GM18861 (cell line): Measurements from ENCODE around the gene RALB.

ENCODE experiments used
- ATAC-seq: cut with Tn5 transposase; IDR thresholded peaks from one replicate; pipeline ENCODE4 v1.9.1; 2021; ENCODE audit not compliant: unreplicated experiment

Gene RALB

DNA sequence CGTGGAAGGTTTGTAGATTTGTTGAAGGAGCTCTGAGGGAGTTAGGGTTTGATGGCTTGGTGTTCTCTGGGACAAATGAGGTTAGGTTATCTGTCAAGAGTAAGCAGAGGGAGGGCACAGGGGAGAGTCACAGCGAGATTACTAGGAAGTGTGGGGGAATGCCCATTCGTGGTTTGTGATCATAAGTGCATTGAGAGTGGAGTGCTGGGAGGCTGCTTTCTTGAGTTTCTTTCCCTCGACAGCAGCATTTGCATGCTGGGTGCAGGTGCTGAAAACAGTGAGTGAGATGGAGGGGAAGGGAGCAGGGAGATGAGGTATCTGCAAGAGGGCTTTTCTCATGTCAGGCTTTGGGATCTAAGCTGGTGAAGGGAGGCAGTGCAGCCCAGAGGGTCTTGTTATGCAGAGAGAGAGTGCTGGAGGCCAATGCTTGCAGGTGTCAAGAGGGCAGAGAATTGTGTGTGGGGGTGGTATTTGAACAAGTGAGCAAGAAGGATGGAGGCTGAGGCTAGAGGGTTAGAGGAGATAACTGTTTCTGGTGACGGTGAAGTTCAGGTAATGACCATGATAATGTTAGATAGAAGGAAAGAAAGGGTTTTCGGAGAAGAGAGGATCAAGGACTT, 8.8 kb downstream of the RALB start:
- peak; percentile 73 for ATAC-seq

DNA sequence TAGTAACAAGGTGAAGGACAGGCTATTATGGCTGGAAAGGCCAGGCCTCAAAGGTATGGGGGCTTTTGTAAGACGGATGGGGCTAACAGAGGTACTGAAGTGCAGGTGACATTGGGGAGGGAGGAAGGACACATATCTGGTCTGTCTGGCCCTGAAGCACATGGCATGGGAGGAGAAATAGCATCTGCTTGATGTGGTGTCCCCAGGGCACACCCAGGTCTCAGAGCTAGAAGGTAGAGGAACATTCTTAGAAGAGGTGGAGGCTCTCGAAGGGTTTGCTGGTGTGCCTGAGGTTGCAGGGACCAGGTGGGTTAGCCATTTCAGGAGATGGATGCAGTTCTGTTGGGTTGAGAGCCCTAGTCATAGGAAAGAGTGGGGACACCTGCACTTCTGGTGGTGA, 9.5 kb downstream of the RALB start:
- no peak for ATAC-seq

DNA sequence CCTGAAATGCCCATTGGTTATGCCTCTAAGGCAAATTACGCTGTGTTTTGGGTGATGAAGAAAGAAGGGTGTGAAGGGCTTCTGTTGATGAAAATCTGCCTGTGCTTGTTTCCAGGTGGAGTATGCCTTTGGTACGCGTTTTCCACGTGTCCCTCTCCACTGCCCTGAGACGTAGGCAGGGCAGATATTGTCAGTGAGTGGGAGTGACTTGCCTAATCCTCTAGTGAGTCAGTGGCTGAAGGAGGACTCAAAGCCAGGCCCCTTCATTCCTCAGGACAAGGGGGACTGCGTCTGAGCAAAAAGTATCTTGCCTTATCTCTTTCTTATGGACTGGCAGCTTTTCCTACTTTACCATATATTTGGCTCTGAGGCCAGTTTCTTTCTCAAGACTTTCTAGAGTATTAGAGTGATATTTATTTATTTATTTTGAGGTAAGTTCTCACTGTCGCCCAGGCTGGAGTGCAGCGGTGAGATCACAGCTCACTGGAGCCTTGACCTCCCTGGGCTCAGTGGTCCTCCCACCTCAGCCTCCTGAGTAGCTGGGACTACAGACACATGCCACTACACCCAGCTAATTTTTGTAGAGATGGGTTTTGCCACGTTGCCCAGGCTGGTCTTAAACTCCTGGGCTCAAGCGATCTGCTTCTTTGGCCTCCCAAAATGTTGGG, 10.2 kb downstream of the RALB start:
- no peak for ATAC-seq

DNA sequence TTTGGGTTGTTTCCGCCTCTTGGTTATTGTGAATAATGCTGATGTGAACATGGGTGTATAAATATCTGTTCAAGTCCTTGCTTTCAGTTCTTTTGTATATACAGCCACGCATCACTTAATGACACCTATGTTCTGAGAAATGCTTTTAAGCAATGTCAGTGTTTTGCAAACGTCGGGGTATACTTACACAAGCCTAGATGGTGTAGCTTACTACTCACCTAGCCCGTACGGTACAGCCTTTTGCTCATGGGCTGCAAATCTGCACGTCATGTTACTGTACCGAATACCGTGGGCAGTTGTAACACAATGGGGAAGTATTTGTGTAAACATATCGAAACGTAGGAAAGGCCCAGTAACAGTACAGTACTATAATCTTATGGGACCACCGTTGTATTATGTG, 12.4 kb downstream of the RALB start:
- peak; percentile 37 for ATAC-seq

DNA sequence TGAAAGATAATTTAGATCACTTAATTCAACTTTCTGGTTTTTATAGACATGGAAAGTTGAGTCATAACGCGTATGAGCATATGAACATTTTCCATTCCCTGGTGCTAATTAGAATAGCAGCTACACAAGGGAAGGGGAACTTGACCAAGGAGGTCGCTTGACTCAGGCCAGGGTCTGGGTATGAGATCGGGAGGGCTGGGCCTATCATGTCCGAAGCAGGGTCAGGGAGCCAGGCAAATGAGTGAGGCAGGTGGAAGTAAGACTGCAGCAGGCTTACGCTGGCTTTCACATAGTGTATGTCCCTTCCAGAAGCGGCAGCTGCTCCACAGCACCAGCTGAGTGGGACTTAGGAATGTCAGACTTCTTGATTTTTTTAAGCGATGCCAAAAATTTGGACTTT, 14.7 kb downstream of the RALB start:
- ATAC-seq = no peak

DNA sequence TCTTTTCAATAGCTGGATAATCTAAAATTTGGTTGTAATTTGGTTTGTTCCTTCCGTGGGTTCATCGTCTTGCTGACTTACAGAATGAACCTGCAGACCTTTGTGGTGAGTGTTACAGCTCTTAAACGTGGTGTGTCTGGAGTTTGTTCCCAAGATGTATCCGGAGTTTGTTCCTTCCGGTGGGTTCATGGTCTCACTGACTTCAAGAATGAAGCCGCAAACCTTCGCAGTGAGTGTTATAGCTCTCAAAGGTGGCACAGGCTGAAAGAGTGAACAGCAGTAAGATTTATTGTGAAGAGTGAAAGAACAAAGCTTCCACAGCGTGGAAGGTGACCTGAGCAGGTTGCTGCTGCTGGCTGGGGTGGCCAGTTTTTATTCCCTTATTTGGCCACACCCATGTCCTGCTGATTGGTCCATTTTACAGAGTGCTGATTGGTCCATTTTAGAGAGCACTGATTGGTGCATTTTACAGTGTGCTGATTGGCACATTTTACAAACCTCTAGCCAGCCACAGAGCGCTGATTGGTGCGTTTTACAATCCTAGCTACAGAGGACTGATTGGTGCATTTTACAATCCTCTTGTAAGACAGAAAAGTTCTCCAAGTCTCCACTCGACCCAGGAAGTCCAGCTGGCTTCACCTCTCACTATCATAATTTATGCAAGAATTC, 16.6 kb downstream of the RALB start:
- ATAC-seq = no peak

DNA sequence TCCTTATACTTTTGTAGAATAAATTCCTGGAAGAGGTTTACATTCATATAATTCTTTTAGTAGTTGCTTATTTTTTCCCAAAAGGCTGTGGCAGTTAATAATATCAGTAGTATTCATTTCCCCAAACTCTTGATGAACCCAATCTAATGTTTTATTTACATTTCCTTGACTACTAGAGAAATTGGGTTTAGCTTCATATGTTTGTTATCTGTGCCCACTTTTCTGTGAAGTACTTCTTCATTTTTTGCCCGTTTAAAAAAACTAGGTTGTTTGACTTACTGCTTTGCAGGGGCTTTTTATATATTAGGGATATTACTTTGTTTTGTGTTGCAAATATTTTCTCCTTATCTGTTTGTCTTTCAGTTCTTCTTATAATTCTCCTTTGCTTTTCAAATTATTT, 17.2 kb downstream of the RALB start:
- no peak for ATAC-seq

DNA sequence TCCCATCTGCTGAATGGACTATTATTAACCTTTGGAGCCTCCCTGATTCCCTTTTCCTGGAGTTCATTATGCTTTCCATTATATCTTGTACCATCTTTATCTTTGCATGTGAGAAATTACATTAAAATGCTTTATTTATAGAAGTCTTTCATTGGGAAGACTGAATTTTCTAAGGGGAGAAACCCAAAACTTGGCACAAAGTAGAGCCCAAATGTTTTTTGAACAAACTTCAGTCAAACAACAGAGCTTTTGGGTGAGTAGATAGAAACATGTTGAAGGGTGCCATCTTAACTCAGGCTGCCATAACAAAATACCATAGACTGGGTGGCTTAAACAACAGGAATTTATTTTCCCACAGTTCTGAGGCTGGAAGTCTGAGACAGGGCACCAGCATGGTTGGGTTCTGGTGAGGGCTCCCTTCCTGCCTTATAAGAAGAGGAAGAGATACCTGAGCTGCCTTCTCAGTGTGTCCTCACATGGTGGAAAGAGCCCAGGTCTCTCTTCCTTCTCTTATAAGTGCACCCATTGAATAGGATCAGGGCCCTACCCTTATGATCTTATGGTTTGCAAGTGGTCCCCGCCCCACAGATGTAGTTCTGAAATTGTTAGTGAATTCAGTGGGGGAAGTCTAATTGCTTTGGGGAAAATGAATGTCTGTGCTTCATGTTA, 19.2 kb downstream of the RALB start:
- no peak for ATAC-seq

DNA sequence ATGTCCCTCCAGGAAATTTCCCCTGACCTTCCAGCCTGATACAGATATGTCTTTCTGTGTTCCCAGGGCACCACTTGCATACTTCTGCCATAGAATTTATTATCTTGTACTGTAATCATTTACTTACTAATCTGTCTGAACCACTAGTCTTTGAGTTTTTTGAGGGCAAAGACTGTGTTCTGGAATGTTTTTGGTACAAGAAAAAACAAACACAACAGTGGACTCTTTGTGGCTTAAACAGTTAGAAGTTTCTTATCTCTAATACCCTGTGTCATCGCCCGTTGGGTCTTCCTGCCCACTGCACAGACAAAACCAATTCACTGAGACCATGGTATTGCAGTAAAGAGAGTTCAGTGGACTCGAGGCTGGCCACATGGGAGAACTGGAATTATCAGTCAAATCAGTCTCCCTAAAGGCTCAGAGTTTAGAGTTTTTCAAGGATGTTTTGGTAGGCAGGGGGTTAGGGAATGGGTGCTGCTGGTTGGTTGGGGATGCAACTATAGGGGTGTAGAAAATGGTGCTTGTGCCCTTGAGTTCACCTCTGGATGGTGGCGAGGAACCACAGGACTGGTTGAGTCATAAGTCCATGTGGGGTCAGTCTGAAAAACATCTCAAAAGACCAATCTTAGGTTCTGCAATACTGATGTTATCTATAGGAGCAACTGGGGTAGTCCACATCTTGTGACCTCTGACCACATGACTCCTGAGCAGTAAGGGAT, 20.3 kb downstream of the RALB start:
- ATAC-seq = no peak

DNA sequence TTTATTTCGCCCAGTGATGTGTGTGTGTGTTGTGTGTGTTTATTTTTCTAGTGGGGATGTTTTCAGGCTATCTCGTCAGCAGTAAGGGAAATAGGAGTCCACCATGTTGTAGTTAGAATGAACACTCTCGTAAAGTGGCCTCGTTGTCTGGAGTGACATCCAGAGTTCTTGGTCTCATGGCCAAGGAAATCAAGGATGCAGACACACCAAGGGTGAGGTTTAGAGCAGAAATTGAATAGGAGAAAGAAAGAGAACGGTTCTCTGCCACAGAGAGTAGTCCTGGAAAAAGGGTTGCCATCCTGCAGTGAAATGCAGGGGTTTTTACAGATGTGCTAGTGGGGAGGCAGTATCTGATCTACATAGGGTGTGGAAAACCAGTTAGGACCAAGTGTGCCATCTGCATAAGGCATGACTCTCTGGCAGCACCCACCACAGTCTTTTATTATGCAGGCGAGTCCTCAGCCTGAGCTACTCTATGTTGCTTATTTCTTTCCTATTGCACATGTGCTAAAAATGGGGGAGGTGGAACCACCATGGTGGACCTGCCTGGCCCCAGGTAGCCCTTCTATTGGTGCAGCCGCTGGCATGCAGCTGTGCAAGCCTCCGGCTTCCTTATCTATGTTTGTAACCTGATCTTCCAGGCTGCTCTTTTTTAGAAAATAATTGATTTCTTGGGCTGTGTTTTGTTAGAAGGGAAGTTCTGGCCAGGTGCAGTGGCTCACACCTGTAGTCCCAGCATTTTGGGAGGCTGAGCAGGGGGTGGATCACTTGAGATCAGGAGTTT, 23.2 kb downstream of the RALB start:
- ATAC-seq = no peak

DNA sequence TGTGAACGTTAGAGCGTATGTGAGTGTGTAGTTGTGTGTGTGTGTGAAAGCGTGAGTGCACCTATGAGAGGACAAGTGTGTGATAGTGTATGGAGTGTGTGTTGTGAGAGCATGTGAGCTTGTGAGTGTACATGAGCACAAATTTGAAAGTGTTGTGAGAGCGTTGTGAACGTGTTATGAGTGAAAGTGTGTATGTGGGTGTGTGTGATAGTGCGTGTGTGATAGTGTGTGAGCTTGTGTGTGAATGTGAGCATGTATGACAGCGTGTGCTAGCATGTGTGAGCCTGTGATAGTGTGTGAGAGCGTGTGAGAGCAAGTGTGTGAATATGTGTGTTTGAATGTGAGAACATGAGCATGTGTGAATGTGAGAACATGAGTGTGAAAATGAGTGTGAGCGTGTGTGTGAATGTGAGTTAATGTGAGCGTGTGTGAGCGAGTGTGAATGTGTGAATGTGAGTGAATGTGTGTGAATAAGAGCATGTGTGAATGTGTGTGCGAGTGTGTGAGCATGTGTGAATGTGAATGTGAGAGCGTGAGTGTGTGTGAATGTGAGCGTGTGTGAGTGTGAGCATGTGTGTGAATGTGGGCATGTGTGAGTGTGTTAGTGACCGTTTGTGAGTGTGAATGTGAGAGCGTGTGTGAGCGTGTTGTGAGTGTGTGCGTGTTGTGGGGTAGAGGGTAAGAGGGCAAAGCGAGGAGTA, 25.0 kb downstream of the RALB start:
- no peak for ATAC-seq

DNA sequence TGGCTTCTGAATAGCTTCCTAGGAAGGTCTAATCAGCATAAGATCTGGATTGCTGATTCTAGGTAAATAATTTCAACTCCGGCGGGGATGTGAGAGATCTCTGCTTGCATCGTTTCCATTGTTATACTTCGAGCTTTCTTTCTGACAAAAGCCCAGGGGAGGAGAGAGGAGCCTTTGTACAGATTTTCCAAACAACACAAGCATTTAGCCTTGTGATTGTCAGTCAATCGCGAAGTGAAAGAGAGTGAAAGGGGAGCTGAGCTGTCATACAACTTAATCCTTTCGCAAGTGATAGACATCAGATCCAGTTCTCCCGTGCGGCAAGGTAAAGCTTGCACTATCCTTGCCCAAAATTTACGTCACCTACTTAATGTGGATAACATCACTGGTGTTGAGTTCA, 26.2 kb downstream of the RALB start:
- no peak for ATAC-seq

DNA sequence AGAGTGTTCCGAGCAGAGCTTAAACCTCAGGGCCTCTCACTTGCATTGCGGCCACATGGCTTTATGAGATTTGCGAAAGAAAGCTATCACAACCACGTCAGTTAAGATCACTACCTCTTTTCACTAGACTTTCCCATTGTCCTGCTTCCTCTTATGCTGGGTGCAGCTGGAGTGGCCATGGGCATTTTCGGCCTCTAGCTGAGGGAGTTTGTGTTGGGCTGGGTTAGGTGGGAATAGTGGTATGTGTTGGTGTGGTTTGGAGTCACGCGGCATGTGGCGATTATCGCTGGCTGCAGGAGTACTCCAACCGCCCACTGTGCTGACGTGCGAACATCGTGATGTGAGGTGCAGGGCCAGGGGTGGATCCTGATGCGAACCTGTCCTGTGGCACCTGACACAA, 27.1 kb downstream of the RALB start:
- ATAC-seq = no peak

DNA sequence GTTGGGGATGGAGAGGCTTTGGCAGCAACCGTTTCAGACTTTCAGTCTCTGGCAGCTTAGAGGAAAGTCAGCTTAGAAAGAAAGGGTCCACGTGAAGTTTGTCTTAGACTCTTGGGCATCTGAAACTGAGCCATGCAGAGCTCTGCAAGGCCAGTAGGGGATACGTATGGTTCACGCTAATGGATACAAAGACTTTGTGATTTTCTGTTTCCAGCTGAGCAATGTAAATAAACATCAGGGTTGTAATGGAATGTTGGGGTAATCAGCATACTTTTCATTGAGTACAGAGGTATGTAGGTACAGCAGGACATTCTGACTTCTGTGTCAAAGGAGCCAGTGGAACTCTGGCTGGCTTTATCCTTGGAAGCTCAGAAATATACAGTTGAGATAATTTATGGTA, 31.0 kb downstream of the RALB start:
- no peak for ATAC-seq

DNA sequence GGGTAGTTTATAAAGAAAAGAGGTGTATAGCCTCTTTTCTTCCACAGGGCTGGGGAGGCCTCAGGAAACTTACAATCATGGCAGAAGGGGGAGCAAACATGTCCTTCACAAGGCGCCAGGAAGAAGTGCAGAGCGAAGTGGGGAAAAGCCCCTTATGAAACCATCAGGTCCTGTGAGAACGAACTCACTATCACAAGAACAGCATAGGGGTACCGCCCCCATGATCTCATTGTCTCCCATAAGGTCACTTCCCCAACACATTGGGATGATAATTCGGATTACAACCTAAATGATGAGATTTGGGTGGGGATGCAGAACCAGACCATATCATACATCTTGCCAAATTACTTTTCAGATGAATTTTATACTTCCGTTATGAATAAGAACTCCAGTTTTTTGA, 32.4 kb downstream of the RALB start:
- ATAC-seq = no peak

DNA sequence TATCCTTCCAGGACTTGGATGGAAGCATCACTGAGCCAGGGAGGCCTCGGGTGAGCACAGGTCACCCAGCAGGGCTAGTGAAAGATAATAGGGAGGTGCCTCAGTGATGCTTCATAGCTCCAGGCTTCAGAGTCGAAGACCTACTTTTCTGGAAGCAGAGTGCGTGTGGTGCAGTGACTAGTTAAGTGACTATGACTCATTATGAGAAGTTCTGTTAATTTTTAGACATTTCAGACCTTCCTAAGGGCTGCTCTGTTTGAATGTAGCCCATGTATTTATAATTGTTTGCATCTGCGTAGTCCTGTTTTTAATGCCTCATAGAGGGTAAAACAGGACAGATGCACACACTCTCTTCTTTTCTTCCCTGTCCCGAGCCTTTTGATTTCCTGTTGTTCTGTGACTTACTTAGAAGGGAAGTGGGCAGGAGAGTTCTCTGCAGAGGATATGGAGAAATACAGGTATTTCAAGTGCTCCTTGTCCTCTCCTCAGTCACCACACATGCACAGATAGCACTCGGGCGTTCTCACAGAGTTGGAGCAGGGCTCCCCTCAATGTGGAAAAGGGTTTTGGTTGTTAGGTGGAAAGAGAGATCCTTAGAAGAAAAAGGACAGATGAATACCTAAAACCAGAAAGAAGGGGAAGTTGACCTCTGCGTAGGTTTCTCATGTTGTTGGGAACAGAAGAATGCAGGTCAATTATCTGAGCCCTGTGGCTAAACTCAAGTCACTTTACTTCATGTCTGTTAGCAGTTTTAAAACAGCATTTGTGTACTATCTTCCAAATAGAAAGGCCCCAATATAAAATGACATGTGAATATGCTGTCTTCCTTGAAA, 34.7 kb downstream of the RALB start:
- peak; percentile 98 for ATAC-seq

DNA sequence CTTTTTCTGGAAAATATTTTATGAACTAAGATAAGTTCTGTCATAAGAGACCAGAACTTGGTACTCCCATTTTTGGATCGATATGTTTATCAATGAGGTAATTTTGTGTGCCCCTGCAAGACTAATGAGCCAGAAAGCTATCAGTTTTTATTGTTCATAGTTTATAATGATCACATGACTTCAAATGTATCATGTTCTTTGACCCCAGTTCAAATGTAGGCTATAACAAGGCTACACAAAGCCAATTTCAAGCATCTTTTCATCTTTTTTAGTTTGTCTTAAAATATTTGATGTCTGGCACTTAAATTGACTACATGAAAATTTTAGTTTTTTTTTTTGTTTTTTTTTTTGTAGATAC, 35.3 kb downstream of the RALB start:
- ATAC-seq = no peak

DNA sequence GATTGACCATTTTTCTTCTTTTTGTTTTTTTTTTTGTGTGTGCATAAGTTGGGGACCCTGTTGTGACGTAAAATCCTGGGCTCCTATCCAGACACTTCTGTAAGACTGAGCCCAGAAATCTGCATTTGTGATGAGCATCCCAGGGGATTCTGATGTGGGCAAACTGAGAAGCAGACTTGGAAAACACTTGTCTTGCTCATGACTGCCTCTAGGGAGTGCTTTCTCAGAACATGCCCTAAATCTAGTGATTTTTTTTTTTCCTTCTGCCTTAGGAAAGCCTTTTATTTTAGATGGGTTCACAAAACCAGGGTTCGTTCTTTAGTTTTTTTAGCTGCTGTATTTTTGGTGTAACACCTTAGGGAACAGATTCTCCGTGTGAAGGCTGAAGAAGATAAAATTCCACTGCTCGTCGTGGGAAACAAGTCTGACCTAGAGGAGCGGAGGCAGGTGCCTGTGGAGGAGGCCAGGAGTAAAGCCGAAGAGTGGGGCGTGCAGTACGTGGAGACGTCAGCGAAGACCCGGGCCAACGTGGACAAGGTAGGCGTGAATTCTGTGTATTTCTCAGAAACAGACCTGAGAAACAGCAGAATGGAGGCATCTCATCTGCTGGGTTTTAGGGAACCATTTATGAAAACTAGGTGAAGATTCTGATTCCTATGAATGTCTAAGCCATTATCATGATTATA, 36.7 kb downstream of the RALB start:
- ATAC-seq = no peak

DNA sequence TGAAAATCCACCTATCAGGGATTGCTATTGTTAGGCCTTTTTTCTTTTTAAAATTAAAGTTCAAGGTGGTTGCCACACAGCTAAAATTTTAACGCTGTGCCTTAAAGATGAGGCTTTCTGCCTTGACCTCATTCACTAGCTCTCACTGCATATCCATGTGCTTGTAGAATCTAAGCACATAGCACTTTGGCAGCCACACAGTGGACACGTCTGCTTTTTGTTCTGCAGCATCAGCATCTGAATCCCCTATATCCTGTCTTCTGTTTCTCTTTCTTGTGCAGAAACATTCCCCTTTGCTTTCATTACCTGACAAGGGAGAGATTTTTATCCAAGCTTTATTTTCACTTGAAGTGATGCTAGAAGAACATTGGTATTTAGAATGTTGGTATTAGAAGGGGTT, 38.1 kb downstream of the RALB start:
- ATAC-seq = no peak
